Hepatic stellate cell (primary cell): ENCODE data around the gene WDR54.
"Not testable (repeated sequence)": the region's sequence is repeated elsewhere in the genome, so short reads cannot be mapped to it uniquely, and the experiment has no call there.

Experiments used
- DNase-seq: peaks from one replicate; pipeline ENCODE4 v3.0.0; 2011; ENCODE audit warnings: low spot score

Gene WDR54

DNA sequence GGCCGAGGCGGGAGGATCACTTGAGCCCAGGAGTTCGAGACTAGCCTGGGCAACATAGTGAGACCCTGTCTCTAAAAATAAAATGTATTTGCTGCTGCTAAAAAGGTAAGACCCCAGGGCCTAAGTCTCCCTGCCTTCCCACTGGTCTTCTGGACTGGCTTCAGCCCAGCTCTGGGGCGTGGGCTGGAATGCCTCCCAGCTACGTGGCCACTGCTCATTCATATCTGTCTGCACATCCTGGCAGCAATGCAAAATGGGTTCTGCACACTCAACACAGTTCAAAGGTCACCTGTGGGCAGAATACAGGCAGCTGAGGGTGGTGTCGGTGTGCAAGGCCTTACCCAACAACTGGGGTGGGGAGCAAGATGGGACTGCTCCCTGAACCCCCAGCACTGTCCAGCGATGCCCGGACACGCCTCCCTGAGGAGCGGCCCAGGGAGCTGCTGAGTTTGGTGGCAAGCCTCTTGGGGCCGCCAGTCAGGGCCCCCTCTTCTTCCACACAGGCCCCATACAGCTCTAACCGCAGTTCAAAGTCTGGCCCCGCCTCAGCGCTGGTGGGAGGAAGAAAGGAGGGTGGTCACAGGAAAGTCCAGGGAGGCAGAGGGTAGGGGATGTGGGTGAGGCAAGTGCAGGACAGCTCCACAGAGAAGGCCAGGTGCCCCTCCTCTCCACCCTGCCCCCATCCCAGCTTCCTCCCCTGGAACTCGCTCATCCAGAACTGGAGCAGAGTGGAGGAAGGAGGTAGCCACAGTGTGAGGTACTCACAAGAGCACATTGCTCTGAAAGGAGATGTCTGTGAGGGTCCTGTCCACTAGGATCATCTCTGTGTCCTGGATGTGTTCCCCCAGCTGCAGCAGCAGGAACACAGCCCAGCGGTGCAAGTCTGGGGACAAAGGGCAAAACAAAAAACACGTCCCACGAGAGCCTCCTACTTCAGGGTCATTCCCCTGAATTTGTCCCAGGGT lies 8.2 kb downstream of the WDR54 start:
- DNase-seq = no peak

DNA sequence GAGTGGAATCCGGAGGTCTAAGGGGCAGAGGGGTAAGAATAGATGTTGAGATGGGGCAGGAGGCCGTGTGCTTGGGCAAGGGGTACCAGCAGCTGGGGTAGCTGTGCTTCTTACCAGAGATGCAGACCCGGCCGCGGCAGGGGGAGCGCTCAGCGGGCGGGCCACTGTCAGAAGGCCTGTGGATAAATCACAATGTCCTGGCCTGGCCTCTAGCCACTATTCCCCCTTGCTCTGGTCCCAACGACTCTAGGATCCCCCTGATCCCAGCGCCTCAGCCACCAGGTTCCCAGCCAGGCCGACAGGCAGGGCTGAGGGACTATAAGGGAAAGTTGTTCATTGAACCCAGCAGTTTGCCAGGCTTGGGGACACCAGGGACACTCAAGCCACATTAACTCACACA lies 9.0 kb downstream of the WDR54 start:
- no peak for DNase-seq

DNA sequence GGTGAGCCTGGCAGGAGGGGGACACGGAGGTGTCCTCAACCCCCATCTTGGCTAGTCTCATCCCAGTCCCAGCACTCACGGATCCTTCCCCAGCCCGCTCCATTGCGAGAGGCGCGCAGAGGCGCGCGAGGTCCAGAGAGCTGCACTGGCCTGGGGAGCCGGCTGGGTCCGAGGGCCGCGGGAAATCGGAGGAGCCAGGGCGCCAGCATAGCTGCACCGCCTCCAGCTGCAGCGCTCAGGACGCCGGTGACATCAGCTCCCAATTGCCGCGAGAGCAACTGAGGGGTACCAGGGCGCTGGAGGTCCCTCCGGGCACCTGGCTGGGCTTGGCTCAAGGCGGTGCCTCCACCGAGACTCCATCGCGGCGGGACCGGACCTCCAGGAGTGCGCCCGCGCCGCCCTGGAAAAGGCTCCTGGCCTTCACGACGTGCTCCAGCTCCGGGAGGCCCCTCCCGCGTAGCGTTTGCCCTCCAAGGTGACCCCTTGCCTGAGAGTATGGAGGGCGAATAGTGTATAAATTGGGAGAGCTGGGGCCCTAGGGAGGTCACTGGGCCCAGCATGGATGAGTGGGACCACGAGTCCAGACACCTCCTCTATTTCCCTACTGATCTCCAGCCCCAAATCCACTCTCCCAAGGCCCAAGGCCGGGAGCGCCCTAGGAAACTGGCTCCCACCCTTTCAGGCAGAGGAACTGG lies 14.7 kb downstream of the WDR54 start:
- no peak for DNase-seq

DNA sequence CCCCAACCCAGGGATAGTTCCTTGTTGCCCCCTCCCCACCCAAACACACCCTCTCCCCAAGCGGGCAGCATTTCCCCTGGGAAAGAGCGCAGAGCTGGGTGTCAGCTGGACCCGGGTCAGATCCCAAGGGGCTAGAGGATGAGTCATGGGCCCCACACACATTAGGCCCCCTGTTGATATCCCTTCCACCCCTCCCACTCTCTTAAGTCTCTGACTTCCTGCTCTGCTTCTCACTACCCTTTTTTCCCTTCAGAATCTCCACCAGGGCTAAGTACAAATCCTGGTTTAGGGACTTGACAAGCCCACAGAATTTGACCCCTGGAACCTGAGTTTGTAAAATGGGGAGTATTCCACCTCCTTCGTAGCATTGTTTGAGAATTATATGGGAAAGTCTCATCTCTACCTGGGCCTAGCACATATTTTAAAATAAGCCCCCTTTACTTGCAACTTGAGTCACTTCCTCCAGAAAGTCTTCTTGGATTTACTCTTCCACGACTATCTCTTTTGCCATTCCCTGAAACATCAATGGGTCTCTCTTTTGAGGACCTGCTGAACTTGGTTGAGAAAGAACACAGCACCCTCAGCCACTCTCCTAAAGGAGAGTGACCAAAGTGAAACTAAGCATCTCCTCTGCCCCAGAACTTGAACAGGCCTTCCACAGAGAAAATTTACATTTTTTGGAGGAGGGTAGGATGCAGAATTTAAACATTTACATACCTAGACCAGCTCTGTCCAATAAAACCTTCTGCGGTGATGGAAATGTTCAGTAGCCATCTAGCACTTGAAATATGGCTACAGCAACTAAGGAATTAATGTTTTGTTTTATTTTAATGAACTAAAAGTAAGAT lies 15.5 kb downstream of the WDR54 start:
- no peak for DNase-seq

- DNase-seq = no peak
These were observed 16.7 kb downstream of the WDR54 start for GRCh38 chr2:74438248-74438647.

- DNase-seq = no peak
These were observed 17.8 kb downstream of the WDR54 start for GRCh38 chr2:74439373-74439772.

DNA sequence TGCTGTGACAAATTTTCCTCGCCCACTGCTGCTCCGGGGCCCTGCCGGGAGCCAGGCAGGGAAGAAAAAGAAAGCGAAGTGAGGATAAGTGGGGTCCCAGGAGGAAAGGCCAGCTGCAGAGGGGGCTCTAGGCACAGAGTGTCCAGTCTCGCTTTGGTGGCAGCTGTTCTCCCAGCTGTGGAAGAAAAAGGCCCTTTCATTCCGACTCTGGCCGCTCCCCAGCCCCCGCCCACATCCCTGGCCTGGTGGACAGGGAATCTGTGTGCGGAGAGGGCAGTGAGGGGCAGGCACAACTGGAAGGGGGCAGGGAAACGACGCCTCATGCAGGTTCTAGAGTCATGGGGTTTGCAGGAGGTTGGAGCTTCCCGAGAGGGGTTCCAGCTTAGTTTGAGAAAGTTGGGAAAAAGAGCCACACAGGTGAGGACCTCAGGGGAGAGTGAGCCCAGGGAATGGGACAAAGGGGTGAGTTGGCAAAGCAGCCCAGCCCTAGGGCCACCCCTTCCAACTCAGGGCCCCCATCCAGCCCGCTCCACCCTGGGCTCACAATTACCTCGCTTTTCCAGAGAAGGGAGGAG lies 18.4 kb downstream of the WDR54 start:
- DNase-seq = peak; percentile 84

DNA sequence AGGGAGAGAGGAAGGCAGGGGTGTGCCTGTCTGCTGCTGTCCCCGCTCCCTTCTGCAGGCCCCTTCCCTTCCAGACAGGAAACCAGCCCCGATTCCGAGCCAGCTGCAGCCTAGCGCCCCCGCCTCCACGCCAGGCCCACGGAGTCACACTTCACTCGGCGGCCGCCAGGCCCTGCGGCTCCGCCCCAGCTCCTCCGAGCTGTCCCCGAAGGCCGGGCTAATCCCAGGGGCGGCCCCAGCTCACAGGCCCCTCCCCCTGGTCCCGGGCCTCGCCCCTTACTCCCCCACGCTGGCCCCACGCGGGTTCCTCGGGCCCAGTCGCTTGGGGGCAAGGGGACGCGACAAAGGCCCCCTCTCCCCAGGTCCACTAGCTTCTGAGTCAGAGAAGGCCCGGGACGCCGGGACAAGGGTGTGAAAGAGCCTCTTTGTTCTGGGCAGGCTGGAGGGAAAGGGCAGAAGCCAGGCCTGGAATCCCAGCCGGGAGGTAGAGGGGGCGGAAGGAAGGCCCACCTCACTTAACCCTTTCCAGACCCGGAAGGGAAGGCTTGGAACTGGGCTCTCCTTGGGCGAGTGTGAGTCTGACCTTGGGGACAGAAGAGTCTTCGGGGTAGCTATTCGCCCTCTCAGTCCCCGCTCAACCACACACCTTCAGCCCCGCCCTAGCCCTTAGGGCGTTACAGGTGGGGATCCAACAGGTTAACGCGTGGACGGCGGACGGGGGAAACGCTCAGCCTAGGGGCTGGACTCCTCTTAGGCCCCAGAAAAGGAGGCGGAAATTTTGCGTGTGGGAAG lies 19.0 kb downstream of the WDR54 start:
- peak; percentile 99 for DNase-seq

GRCh38 chr2:74441170-74441689 lies 19.7 kb downstream of the WDR54 start:
- no peak for DNase-seq

- no peak for DNase-seq
These were observed 20.4 kb downstream of the WDR54 start, which contains the start of gene RTKN for GRCh38 chr2:74441690-74442482. Gene RTKN, minus strand, starts transcription at chr2:74441937. Its CDS starts 121 bp downstream, at chr2:74441816.

GRCh38 chr2:74442483-74443297 lies 21.2 kb downstream of the WDR54 start:
- DNase-seq = not testable (repeated sequence)

DNA sequence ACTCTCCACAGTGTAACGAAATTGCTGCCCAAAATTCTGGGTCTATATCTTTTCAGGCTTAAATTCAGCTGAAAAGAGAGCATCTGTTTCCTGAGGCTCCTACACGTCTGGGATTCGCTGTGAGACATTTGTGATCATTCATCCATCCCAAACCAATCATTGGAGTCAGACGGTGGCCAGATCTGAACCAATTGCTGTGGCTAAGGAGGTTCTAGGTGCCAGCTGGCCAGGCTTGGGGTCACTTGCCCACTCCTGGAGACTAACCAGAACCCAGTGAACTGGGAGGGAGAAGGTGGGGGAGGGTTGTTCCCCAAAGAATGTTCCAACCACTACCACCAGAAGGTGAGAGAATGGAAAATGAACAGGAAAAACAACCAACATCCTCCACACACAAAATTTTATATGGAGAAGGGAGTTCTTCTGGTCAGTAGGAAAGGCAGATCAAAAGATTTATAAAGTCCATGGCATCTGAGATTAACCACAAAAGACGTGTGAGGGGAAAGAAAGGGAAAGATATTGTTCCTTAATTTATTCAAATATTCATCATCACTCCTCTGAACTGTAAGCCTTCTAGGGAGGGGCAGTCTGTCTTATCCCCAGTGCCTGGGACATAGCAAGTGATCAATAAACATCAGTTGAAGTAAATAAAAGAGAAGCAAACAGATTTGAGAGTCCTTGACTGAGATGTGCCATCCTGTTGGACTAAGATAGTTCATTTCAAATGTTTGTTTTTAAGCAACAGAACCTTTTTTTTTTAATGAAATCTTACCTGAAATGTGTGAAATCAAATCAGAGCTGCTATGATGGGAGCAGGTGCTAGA lies 23.2 kb downstream of the WDR54 start:
- DNase-seq = no peak

DNA sequence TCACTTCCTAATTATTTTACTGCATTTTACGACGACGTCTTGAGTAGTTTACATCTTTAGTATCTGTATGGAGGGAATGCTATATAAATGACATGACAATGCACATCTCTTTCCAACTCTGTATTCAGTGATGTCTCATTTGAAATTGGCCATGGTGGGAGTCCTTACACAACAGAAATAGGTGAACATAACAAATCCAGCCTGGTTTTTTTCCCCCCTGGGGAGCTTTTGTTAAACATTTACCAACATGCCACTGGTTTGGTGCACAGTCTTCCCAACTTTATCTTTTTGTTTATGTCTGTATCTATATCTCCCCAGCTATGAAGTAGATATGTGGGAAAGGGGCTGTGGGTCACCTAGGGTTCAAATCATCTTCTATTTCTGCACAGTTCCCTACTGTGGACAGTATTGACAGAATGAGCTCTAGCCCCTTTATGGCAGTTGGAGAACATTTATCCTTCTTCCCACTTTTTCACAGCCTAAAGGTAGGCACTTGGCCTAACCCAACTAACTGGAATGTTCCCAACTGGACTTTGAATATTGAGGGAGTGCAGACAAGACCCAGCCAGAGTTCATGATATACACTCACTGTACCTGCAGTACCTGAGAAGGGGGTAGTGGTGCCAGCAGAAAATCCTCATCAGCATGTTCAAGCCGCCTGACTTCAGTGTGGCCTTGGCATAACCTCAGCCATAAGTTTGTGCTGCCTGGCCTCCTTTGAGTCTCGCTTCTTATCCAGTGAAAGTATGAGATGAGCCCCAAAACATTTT lies 25.9 kb downstream of the WDR54 start:
- DNase-seq = no peak

DNA sequence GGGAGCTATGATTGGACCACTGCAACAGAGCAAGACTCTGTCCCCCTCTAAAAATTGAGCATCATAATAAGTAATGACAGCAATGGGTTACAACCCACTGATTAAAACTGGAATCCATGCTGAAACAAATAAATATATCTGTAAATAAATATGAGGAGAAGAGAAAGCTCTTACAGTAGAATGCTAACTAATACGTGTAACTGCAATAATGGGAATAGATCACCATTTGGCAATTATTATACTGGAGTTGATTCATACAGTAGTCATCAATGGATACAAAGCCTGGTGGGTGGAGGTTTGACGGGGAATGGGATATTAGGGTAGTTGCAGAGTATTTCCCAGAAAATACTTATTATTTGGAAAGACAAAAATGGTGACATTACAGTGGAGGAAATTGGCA lies 27.2 kb downstream of the WDR54 start:
- no peak for DNase-seq

GRCh38 chr2:74450570-74451190 lies 29.1 kb downstream of the WDR54 start:
- DNase-seq = no peak

DNA sequence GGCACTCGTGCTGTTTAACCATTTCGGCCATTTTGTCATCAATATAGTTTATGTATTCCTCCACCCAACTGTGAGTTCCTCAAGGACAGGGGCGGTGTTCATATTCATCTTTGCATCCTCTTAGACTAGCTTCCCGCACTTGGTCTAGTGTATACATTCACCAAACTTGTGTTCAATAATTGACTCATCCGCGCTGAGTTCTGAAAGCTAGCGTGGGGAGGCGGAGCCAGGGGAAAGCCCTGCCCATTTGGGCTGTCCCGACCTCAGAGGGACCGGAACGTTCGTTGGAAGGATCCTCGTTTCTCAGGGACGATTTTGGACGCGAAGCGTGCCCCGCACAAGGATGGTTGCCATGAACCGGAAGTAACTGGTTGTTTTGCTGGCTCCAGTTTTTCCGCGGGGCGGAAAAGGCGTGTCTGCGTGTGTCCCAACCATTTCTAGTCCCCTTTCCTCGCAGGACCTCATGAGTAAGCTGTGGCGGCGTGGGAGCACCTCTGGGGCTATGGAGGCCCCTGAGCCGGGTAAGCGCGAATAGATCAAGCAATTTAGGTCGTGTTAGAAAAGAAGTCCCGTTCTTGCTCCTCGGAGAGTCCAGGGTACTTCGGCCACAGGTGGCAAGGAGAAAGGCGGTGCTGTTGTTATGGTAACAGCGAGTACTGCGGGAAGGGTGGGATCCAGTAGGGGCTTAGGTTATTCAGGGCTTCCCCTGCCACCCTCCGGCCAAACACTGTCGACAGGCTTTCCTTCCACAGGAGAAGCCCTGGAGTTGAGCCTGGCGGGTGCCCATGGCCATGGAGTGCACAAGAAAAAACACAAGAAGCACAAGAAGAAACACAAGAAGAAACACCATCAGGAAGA lies 33.4 kb downstream of the WDR54 start, which contains the start of gene INO80B:
Gene INO80B (plus strand): TSS at position 434 of the 858 bp plus-strand sequence. CDS start 30 bp downstream, at position 464.
- peak; percentile 93 for DNase-seq
